K562 (cell line): Measurements from ENCODE around the gene MTG2. TPM values are rescaled to one million over a fixed set of nuclear protein-coding genes. Genes with fewer than 3 reads are reported as not detected.

Experiments used
- KDM4B ChIP-seq, 2 experiments: fragments of 450-650 bp in 1 of 2; sonication (generic) in 1 of 2; IDR thresholded peaks; 2 replicates each; pipeline ENCODE4 v1.6.1; 2016 to 2017; ENCODE audit warnings: borderline replicate concordance in 2 of 2, antibody characterized with exemption in 1 of 2, low read depth in 1 of 2, mild to moderate bottlenecking in 1 of 2
- MGA ChIP-seq: fragments of 450-650 bp; IDR thresholded peaks from 2 replicates; pipeline ENCODE4 v1.6.1; 2016; ENCODE audit warnings: mild to moderate bottlenecking, moderate library complexity
- polyA plus RNA-seq, 8 experiments: library from polyadenylated mRNA; depleted of rRNA in 4 of 8; stranded (reverse) in 5 of 8; unstranded in 3 of 8; fragments of >200 nt; fragmentation: Nextera tagmentation in 2 of 8; fragmentation: Illumina TruSeq in 1 of 8; extraction: Ambion mirVana in 2 of 8; extraction: Trizol in 1 of 8; gene quantifications; 2 replicates each; pipeline versions ENCODE4 v1.2.1 to v1.2.3, GENCODE V29; 2011 to 2014; ENCODE audit warnings: inconsistent platforms in 1 of 8, missing spikeins in 1 of 8
- total RNA-seq, 7 experiments: library from RNA; depleted of rRNA in 6 of 7; stranded (reverse); fragments of >200 nt in 6 of 7; fragmentation: Illumina TruSeq in 2 of 7; extraction: Trizol in 2 of 7; gene quantifications; 2 replicates each; pipeline versions ENCODE4 v1.2.1 to v1.2.3, GENCODE V29; 2011 to 2021; ENCODE audit warnings: low replicate concordance in 1 of 7

MTG2 gene
- total and polyA plus RNA-seq, 9 of the 15 experiments (the other 6 are each of a cell fraction or from before 2014, with no cell fraction given), result 8.7 to 67.5 (median 44.5) TPM

- TF ChIP-seq MGA (no peak; the same call in 1 of the 2 replicates), KDM4B (IDR thresholded peaks at IDR 0.05; ENCODE audit: borderline replicate concordance in 2 of 2, low read depth in 1 of 2) (no peak)
Observed at GRCh38 chr20:62227977-62228958, 45.4 kb downstream of the MTG2 start (continued).
